Breast epithelium (tissue), 3 donors: ENCODE measurements around the gene ARHGAP15.

ENCODE experiments used
- CTCF ChIP-seq, 3 donors: fragments of 450-650 bp; IDR thresholded peaks; one replicate each; pipeline ENCODE4 v1.5.1; 2016 to 2017; ENCODE audit warnings: antibody characterized with exemption in 3 of 3, mild to moderate bottlenecking in 3 of 3, moderate library complexity in 3 of 3
- POLR2A ChIP-seq: fragments of 450-650 bp; IDR thresholded peaks from one replicate; pipeline ENCODE4 v1.6.1; 2016; ENCODE audit warnings: antibody characterized with exemption, mild to moderate bottlenecking, moderate library complexity
- POLR2AphosphoS5 ChIP-seq, 3 donors: sonication (generic); formaldehyde crosslinking; IDR thresholded peaks; one replicate each; pipeline ENCODE4 v1.6.1; 2017; ENCODE audit warnings: antibody characterized with exemption in 3 of 3

- TF ChIP-seq CTCF (IDR thresholded peaks at IDR 0.05) (no peak), POLR2AphosphoS5 (IDR thresholded peaks at IDR 0.05) (no peak), POLR2A (no peak)
These were observed 591.0 kb downstream of the ARHGAP15 start for GRCh38 chr2:143720095-143720664.
